Stimulated activated CD8-positive, alpha-beta memory T cell treated with anti-CD3 and anti-CD28 coated beads, Interleukin-12 subunit alpha, Interleukin-12 subunit beta, amount 100 ng/mL, for 1 hour (primary cell): ENCODE results near the gene NUDT16L1.

Experiments used
- DNase-seq: peaks from one replicate; pipeline ENCODE4 v3.0.0-alpha.2; 2020; ENCODE audit warnings: low read depth

The NUDT16L1 gene

GRCh38 chr16:4695473-4696171 lies 2.3 kb downstream of the NUDT16L1 start:
- DNase-seq = no peak

GRCh38 chr16:4696172-4696904 lies 3.0 kb downstream of the NUDT16L1 start:
- DNase-seq = no peak

GRCh38 chr16:4696905-4697847 lies 3.8 kb downstream of the NUDT16L1 start:
- no peak for DNase-seq

- no peak for DNase-seq
Measured at GRCh38 chr16:4697848-4698291, 4.5 kb downstream of the NUDT16L1 start.

GRCh38 chr16:4698321-4699045 lies 5.1 kb downstream of the NUDT16L1 start:
- no peak for DNase-seq

GRCh38 chr16:4699046-4699556 lies 5.7 kb downstream of the NUDT16L1 start:
- DNase-seq = no peak

- DNase-seq = no peak
Measured at GRCh38 chr16:4700380-4700996, 7.1 kb downstream of the NUDT16L1 start.

GRCh38 chr16:4700997-4701743 lies 7.8 kb downstream of the NUDT16L1 start:
- no peak for DNase-seq

- DNase-seq = no peak
Measured at GRCh38 chr16:4701791-4702465, 8.6 kb downstream of the NUDT16L1 start.

GRCh38 chr16:4702466-4702808 lies 9.1 kb downstream of the NUDT16L1 start:
- DNase-seq = no peak

- DNase-seq = no peak
Measured at GRCh38 chr16:4703906-4704305, 10.5 kb downstream of the NUDT16L1 start.

GRCh38 chr16:4704491-4704890 lies 11.1 kb downstream of the NUDT16L1 start:
- no peak for DNase-seq

- DNase-seq = no peak
Measured at GRCh38 chr16:4704913-4705312, 11.6 kb downstream of the NUDT16L1 start.

- no peak for DNase-seq
Measured at GRCh38 chr16:4706871-4707270, 13.5 kb downstream of the NUDT16L1 start.

GRCh38 chr16:4709481-4709880 lies 16.1 kb downstream of the NUDT16L1 start:
- DNase-seq = no peak

- DNase-seq = no peak
Measured at GRCh38 chr16:4713663-4714501, 20.5 kb downstream of the NUDT16L1 start.

- no peak for DNase-seq
Measured at GRCh38 chr16:4714996-4715395, 21.6 kb downstream of the NUDT16L1 start.

GRCh38 chr16:4718466-4718865 lies 25.1 kb downstream of the NUDT16L1 start:
- DNase-seq = no peak
